GM10248 (cell line): ENCODE data around the gene SMOC2.

Source experiments
- CTCF ChIA-PET: fragments of 300-600 bp; sonication (Branson Sonifier 250); formaldehyde crosslinking; extraction: SDS; loops from one replicate; lab custom pipeline; 2021; ENCODE audit warnings: antibody characterized with exemption; lab: Yijun Ruan, JAX
- POLR2A ChIA-PET: fragments of 350-650 bp; sonication (Branson Sonifier 250); formaldehyde crosslinking; extraction: SDS; loops from one replicate; lab custom pipeline; 2020; ENCODE audit warnings: antibody characterized with exemption; lab: Yijun Ruan, JAX
- DNase-seq: peaks from one replicate; pipeline ENCODE4 v3.0.0; 2012; ENCODE audit errors: extremely low spot score
- CTCF ChIP-seq: IDR thresholded peaks from 2 replicates; pipeline ENCODE4 v1.5.1; 2012; ENCODE audit warnings: mild to moderate bottlenecking, low read depth; ENCODE audit errors: extremely low read depth, missing control alignments, control extremely low read depth

SMOC2 gene

DNA sequence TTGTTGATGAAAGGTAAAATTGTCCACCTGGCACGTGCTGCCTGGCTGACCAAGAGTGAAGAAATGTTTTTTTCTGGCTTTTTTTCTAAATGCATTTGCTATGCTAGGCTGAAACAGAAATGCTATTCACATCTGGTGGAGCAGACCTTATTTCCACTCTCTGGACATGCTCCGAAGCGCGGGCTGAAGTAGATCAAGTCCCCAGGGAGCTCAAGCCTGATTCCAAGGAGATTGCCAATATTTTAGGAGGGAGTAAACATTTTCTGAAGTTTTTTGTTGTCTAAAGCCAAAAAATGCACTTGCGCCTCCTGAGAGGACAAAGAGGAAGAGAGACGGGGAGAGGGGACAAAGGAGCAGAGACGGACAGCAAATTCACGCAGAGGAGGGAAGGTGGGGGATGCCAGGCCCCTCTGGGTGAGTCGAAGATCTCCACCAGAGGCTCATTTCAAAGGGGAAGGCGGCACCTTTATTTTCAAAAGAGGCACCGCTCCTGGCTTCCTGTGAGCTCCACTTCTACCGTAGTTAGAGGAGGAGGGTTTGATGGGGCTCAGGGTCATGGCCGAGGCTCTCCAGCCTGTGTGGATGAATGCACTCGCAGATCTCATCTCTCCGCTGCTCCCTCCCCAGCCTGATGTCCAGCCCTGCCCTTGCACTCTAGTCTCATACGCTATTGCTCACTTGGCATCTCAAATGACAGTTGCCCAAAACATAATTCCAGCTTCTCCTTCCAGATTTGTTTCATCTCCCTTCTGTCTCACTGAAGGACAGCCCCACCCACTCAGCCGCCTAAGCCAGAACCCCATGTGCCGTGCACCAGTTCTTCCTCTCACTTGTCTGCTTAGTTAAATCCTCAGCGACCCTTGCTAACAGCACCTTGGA is 23.1 kb upstream of the SMOC2 start:
- ChIA-PET POLR2A (no interaction called here), CTCF (no interaction called here)
- no peak for DNase-seq
- TF ChIP-seq CTCF, result no peak

DNA sequence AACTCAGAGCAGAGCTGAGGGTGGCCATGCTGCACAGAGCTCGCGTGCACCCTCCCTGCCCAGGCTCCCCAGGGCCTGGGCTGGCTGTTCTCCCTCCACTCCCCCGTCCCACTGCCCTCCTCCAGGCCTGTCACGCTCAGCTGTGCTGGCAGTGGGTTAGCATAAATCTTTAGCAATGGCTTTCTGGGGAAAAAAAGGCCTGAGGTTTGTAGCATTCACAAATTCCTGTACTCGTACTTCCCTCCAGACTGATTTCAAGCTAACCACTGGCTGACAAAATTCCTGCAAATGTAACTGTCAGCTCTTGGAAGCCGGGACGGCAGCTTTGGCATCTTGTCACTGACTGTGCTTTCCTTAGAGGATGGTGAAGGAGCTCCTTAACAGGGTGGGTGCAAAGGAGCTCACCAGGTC is 22.3 kb upstream of the SMOC2 start:
- no peak for TF ChIP-seq CTCF
- ChIA-PET CTCF (no interaction called here), POLR2A (no interaction called here)
- DNase-seq, result no peak

DNA sequence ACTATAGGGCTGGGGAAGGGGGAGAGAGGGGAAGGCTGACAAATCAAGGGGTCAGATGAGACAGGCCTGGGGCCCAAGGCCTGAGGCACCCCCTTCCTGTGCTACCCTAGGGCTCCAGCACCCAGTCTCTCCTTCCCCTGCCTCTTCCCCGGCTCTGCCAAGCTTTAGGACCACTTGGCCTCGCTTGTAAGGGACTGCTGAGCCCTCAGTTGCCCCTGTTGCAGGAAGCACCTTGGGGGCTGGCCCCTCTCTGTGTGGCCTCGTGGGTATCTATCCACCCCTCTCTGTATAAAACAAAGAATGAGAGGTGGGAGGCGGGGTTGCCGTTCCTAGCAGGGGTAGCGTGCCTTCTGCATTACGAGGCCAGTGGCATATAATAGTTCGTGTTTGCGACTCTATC is 21.4 kb upstream of the SMOC2 start:
- no peak for DNase-seq
- TF ChIP-seq CTCF, result no peak
- CTCF ChIA-PET, result no interaction called here
- POLR2A ChIA-PET, result no interaction called here

DNA sequence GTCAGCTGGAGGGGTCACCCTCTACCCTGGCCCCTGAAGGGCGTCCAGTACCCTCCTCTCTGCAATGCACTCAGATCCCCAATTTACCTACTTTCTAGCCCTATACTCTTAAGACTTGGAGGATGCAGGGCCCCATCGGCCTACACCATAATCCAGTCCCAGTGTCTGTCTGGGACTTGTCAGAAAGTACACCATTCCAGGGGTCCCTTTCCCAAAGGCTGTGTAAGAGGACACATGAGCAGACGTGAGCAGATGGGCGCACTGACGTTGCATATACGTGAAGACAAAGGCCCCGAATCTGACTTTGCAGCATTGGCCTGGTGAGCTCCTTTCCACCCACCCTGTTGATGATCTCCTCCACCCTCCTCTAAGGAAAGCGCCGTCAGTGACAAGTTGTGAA is 20.9 kb upstream of the SMOC2 start:
- POLR2A ChIA-PET, result no interaction called here
- no peak for TF ChIP-seq CTCF
- DNase-seq, result no peak
- CTCF ChIA-PET, result no interaction called here

DNA sequence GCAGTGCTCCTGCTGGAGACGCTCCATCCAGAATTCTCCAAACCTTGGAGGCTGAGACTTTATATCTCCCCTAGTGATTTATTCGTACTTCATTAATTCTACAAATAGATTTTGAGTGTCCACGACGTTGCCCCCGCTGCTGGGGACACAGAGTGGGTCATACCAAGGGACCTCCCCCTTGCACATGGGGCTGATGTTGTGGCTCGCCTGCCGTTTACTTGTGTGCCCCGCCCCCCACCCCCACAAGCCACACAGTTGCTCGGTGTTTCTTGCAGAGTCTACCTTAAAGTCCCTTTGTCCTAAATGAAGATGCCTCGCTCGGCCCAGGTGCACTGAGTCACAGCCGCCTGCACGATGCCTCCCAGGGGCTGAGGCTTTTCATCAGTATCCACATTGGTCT is 20.3 kb upstream of the SMOC2 start:
- ChIA-PET CTCF (no interaction called here), POLR2A (no interaction called here)
- no peak for DNase-seq
- TF ChIP-seq CTCF, result no peak

- no peak for DNase-seq
- POLR2A ChIA-PET, result no interaction called here
- CTCF ChIA-PET, result no interaction called here
- no peak for TF ChIP-seq CTCF
Observed at GRCh38 chr6:168427184-168427583, 13.8 kb upstream of the SMOC2 start.
